NCI-H2107 (cell line): Measurements from ENCODE around the gene FURIN.
"Not testable (repeated sequence)": the region's sequence is repeated elsewhere in the genome, so short reads cannot be mapped to it uniquely, and the experiment has no call there.

ENCODE experiments used
- DNase-seq: peaks from one replicate; lab custom pipeline; 2025; lab: John Stamatoyannopoulos, UW

The FURIN gene

GRCh38 chr15:90868261-90868689, at the start of gene FURIN:
Gene FURIN, plus strand, starts transcription at chr15:90868588. Its CDS starts 7,153 bp downstream, at chr15:90875741.
- DNase-seq, result no peak

- no peak for DNase-seq
These were observed 49.0 kb upstream of the FURIN start for GRCh38 chr15:90819390-90819789.

GRCh38 chr15:90819850-90820249, 48.5 kb upstream of the FURIN start:
- DNase-seq, result no peak

GRCh38 chr15:90820481-90820880, 47.9 kb upstream of the FURIN start:
- no peak for DNase-seq

- no peak for DNase-seq
These were observed 46.0 kb upstream of the FURIN start for GRCh38 chr15:90822204-90822955.

- no peak for DNase-seq
These were observed 44.9 kb upstream of the FURIN start for GRCh38 chr15:90823455-90823974.

- DNase-seq, result not testable (repeated sequence)
These were observed 43.1 kb upstream of the FURIN start for GRCh38 chr15:90825115-90825899.

- DNase-seq, result not testable (repeated sequence)
These were observed 42.0 kb upstream of the FURIN start for GRCh38 chr15:90826206-90826885.

- DNase-seq, result no peak
These were observed 41.4 kb upstream of the FURIN start for GRCh38 chr15:90826886-90827435.

- no peak for DNase-seq
These were observed 40.3 kb upstream of the FURIN start for GRCh38 chr15:90828111-90828510.

GRCh38 chr15:90829126-90829525, 39.3 kb upstream of the FURIN start:
- no peak for DNase-seq

GRCh38 chr15:90829942-90830440, 38.4 kb upstream of the FURIN start:
- no peak for DNase-seq

- DNase-seq, result no peak
These were observed 33.8 kb upstream of the FURIN start for GRCh38 chr15:90834626-90835025.

GRCh38 chr15:90836296-90836871, 32.0 kb upstream of the FURIN start:
- DNase-seq, result no peak

- DNase-seq, result no peak
These were observed 31.3 kb upstream of the FURIN start for GRCh38 chr15:90837094-90837493.

- DNase-seq, result no peak
These were observed 30.2 kb upstream of the FURIN start for GRCh38 chr15:90838139-90838538.

GRCh38 chr15:90838544-90838943, 29.8 kb upstream of the FURIN start:
- no peak for DNase-seq

GRCh38 chr15:90839187-90840071, 29.0 kb upstream of the FURIN start:
- no peak for DNase-seq

- DNase-seq, result no peak
These were observed 28.1 kb upstream of the FURIN start for GRCh38 chr15:90840157-90840855.

- DNase-seq, result no peak
These were observed 27.4 kb upstream of the FURIN start for GRCh38 chr15:90840954-90841353.
